GM12878 (cell line): ENCODE data around the gene KIF22.

Source experiments
- CBX5 ChIP-seq: sonication (generic); IDR thresholded peaks from 2 replicates; pipeline ENCODE4 v1.6.1; 2016; ENCODE audit warnings: low read depth, moderate library complexity, mild to moderate bottlenecking, inconsistent platforms
- TF ChIP-seq, protein P1 (sequence below): IDR thresholded peaks from 2 replicates; pipeline ENCODE4 v1.6.1; 2012; ENCODE audit warnings: mild to moderate bottlenecking, low read depth, low read length
- TF ChIP-seq, protein P2 (sequence below), 3 experiments: IDR thresholded peaks in 2 of 3; conservative IDR thresholded peaks in 1 of 3; 2 replicates each; pipeline ENCODE4 v1.5.1; 2011; ENCODE audit warnings: low read depth in 3 of 3, low read length in 3 of 3, mild to moderate bottlenecking in 3 of 3, control low read depth in 2 of 3, moderate library complexity in 2 of 3, inconsistent platforms in 1 of 3, mixed read lengths in 1 of 3; ENCODE audit not compliant: control insufficient read depth in 2 of 3, insufficient read depth in 1 of 3; ENCODE audit errors: extremely low read depth in 1 of 3

DNA sequence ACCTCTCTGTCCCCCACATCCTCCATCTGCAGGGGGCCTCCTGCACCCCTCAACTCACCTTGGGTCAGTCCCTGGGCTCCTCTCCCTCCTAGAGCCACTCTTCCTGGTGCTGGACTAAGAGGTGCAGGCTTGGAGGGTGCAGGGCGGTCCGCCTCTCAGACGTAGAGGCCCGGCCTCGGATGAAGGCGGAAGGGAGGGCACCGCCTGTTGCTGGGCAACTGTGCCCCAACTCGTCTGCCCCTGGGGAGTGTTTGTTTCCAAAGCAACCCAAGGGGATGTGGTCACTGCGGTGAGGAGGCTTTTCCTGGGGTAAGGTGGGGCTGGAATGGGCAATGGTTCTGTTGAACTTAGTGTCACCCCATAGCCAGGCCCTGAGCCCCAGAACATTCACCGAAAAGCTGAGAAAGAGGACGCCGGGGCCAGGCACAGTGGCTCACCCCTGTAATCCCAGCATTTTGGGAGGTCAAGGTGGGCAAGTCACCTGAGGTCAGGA, 44.7 kb upstream of the KIF22 start, which contains the start of gene C16orf54:
- TF ChIP-seq CBX5: no peak
- TF ChIP-seq, protein P1, sequence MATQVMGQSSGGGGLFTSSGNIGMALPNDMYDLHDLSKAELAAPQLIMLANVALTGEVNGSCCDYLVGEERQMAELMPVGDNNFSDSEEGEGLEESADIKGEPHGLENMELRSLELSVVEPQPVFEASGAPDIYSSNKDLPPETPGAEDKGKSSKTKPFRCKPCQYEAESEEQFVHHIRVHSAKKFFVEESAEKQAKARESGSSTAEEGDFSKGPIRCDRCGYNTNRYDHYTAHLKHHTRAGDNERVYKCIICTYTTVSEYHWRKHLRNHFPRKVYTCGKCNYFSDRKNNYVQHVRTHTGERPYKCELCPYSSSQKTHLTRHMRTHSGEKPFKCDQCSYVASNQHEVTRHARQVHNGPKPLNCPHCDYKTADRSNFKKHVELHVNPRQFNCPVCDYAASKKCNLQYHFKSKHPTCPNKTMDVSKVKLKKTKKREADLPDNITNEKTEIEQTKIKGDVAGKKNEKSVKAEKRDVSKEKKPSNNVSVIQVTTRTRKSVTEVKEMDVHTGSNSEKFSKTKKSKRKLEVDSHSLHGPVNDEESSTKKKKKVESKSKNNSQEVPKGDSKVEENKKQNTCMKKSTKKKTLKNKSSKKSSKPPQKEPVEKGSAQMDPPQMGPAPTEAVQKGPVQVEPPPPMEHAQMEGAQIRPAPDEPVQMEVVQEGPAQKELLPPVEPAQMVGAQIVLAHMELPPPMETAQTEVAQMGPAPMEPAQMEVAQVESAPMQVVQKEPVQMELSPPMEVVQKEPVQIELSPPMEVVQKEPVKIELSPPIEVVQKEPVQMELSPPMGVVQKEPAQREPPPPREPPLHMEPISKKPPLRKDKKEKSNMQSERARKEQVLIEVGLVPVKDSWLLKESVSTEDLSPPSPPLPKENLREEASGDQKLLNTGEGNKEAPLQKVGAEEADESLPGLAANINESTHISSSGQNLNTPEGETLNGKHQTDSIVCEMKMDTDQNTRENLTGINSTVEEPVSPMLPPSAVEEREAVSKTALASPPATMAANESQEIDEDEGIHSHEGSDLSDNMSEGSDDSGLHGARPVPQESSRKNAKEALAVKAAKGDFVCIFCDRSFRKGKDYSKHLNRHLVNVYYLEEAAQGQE: no peak
- TF ChIP-seq, protein P2, sequence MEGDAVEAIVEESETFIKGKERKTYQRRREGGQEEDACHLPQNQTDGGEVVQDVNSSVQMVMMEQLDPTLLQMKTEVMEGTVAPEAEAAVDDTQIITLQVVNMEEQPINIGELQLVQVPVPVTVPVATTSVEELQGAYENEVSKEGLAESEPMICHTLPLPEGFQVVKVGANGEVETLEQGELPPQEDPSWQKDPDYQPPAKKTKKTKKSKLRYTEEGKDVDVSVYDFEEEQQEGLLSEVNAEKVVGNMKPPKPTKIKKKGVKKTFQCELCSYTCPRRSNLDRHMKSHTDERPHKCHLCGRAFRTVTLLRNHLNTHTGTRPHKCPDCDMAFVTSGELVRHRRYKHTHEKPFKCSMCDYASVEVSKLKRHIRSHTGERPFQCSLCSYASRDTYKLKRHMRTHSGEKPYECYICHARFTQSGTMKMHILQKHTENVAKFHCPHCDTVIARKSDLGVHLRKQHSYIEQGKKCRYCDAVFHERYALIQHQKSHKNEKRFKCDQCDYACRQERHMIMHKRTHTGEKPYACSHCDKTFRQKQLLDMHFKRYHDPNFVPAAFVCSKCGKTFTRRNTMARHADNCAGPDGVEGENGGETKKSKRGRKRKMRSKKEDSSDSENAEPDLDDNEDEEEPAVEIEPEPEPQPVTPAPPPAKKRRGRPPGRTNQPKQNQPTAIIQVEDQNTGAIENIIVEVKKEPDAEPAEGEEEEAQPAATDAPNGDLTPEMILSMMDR (IDR thresholded peaks at IDR 0.05 in 2 of 3, conservative IDR thresholded peaks at IDR 0.05 in 1 of 3; ENCODE audit: control insufficient read depth in 2 of 3, extremely low read depth in 1 of 3, insufficient read depth in 1 of 3, low read depth in 3 of 3, low read length in 3 of 3): no peak
